Activated naive CD8-positive, alpha-beta T cell (primary cell): ENCODE results near the gene GRIP2.

Source experiments
- H3K27ac Mint-ChIP-seq: one replicate; pipeline ENCODE4 v1.8.0; 2021; ENCODE audit warnings: mixed read lengths
- H3K27me3 Mint-ChIP-seq: one replicate; pipeline ENCODE4 v1.8.0; 2021; ENCODE audit warnings: mixed read lengths
- H3K36me3 Mint-ChIP-seq: one replicate; pipeline ENCODE4 v1.8.0; 2021; ENCODE audit warnings: mixed read lengths
- H3K4me1 Mint-ChIP-seq: one replicate; pipeline ENCODE4 v1.8.0; 2021; ENCODE audit warnings: low read depth, mixed read lengths
- H3K4me3 Mint-ChIP-seq: one replicate; pipeline ENCODE4 v1.8.0; 2021; ENCODE audit warnings: mild to moderate bottlenecking, mixed read lengths
- H3K9me3 Mint-ChIP-seq: one replicate; pipeline ENCODE4 v1.8.0; 2021; ENCODE audit warnings: low read depth, mixed read lengths

Gene GRIP2

DNA sequence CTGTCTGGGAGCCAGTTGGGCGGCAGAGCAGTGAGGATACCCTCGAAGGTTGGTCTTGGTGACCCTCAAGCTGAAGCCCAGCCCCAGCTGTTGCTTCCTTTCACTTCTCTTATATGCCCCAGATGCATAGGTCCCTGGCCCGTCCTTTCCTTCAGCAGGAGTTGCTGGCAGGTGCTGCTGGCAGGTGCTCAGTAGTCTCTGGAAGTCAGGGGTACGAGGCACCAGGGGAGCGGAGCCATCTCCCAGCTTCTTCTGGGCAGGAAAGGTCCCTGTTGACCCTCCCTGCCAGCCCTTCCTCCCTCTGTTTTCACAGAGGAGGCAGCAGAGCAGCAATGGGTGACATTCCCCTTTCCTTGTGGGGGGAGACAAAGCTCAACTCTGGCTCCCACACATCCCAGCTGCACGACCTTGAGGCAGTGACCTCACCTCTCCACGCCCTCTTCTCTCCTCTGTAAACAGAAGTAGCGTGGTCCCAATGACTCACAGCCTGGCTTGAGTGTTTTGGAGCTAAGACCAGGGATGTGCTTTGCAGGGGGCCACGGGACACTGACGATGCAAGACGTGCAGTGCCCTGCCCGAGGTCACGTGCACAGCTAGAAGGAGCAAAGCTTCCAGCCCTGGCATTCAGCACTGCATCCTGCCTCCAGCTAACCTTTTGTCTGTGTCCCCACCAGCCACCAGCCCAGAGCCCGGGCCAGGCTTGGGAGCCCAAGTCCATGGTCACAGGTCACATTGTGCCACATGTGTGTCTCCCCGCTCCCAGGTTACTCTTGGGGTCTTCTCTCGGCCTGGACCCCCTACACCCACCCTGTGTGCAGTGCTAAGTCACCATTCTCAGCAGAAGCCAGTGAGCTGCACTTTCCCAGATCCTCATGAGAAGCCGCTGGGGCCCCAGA lies 88.0 kb downstream of the GRIP2 start:
- peaks cover 14% of the 10 kb centered on the region for H3K36me3 Mint-ChIP-seq
- no peaks in the 10 kb centered on the region for H3K9me3 Mint-ChIP-seq
- H3K27me3 Mint-ChIP-seq, result no peaks in the 10 kb centered on the region
- no peaks in the 10 kb centered on the region for H3K4me1 Mint-ChIP-seq
- H3K4me3 Mint-ChIP-seq, result no peak overlapping the region
- no peak overlapping the region for H3K27ac Mint-ChIP-seq

DNA sequence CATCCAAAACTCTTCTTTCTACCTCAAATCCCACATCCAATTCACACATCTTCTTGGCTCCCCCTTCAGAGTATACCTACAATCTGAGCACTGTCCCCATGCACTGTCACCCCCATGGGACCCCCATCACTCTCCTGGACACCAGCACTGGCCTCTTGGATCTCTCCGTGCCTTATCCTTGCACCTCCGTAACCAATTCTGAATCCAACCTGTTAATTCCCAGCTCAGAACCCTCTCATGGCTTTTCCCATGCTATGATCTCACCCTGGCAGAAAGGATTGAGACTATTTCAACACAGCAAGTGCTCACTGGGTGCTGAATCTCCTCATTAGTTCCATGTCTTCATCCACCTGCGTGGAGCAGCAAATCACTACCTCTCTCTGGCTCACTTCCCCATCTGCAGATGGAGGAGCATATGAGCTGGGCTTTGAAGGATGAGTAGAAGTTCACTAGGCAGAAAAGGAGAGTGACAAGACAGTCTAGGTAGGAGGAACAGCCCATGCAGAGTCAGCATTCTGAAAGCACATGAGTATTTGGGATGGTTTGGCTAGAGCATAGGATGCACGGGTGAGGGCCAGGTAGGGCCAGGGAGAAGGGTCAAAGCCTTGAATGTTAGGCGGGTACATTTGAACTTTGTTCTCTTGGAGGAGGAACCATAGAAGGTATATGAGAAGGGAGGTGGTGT lies 89.1 kb downstream of the GRIP2 start:
- Mint-ChIP-seq H3K4me3 (no peak overlapping the region), H3K27ac (no peak overlapping the region), H3K36me3 (peaks cover 21% of the 10 kb centered on the region), H3K4me1 (no peaks in the 10 kb centered on the region), H3K27me3 (no peaks in the 10 kb centered on the region), H3K9me3 (no peaks in the 10 kb centered on the region)

- Mint-ChIP-seq H3K9me3 (no peaks in the 10 kb centered on the region), H3K4me3 (no peak overlapping the region), H3K36me3 (peaks cover 21% of the 10 kb centered on the region), H3K4me1 (no peaks in the 10 kb centered on the region), H3K27me3 (no peaks in the 10 kb centered on the region), H3K27ac (no peak overlapping the region)
These were observed 89.6 kb downstream of the GRIP2 start for GRCh38 chr3:14450506-14450905.

DNA sequence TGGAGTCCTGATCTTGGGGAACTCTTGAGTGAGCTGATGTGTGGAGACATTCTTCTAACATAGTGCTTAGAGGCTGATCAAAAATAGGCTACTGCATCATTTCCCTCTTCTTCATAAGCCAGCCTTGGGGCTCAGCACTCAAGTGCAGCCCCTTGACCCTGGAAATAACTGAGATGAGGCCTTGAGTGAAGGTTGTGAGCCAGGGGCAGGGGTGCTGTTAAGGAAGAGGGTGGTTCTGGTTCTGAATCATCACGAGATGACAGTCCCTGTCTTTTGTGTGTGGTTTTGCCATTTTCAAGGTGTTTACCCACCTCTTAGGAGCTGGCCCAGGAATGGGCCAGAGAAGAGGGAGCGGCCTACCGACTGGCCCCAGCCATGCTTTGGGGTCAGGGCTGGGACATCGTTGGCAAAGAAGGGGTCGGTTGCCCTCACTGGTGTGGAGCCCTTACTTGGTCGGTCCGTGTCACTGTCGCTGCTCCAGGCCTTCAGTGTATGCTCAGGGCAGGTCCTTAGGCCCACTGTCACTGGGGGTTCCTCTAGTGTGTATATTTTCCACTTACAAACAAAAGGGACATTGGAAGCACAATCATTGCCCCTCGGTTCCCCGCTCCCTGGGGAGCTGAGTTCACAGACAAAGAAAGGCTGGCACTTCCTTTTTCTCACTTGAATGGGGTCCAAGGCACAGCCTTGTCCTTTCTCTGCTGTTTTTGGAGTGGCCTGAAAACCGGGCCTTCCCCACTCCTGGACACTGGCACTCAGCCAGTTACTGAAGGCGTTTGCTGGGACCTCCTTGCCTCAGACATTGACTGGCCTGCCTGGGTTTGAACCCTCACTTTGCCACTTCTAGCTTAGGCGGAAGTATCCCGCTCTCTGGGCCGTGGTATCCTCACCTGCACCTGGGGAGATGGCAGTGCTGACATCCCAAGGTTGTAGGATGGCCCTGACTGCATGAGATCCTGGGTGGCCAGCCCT lies 91.1 kb downstream of the GRIP2 start:
- Mint-ChIP-seq H3K36me3 (peaks cover 24% of the 10 kb centered on the region), H3K4me3 (no peak overlapping the region), H3K27ac (no peak overlapping the region), H3K9me3 (no peaks in the 10 kb centered on the region), H3K27me3 (no peaks in the 10 kb centered on the region), H3K4me1 (no peaks in the 10 kb centered on the region)

GRCh38 chr3:14448063-14448462 lies 92.1 kb downstream of the GRIP2 start:
- H3K27me3 Mint-ChIP-seq, result no peaks in the 10 kb centered on the region
- no peak overlapping the region for H3K4me3 Mint-ChIP-seq
- no peaks in the 10 kb centered on the region for H3K9me3 Mint-ChIP-seq
- no peak overlapping the region for H3K27ac Mint-ChIP-seq
- peaks cover 25% of the 10 kb centered on the region for H3K36me3 Mint-ChIP-seq
- no peaks in the 10 kb centered on the region for H3K4me1 Mint-ChIP-seq

GRCh38 chr3:14446988-14447570 lies 93.1 kb downstream of the GRIP2 start:
- H3K4me1 Mint-ChIP-seq, result no peaks in the 10 kb centered on the region
- no peak overlapping the region for H3K4me3 Mint-ChIP-seq
- no peak overlapping the region for H3K27ac Mint-ChIP-seq
- peaks cover 25% of the 10 kb centered on the region for H3K36me3 Mint-ChIP-seq
- no peaks in the 10 kb centered on the region for H3K9me3 Mint-ChIP-seq
- no peaks in the 10 kb centered on the region for H3K27me3 Mint-ChIP-seq

DNA sequence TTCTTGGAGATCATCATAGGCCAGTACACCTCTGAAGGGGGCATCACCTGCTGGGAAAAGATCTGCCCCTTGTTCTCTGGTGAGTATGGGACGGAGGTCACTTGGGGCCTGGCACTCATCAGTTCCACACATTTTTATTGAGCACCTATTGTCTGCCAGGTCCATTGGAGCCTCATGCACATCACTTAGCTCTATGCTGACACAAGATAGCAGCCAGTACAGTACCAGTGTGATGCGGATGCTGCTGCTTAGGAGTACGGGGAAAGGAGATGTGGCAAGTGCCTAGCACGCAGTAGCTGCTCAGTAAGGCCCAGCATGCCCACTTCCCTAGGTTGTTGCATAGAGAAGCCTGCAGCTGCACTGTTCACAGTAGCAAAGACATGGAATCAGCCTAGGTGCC lies 94.4 kb downstream of the GRIP2 start:
- Mint-ChIP-seq H3K27me3 (no peaks in the 10 kb centered on the region), H3K9me3 (no peaks in the 10 kb centered on the region), H3K36me3 (peaks cover 25% of the 10 kb centered on the region), H3K4me1 (no peaks in the 10 kb centered on the region), H3K4me3 (no peak overlapping the region), H3K27ac (no peak overlapping the region)

- no peaks in the 10 kb centered on the region for H3K9me3 Mint-ChIP-seq
- H3K4me3 Mint-ChIP-seq, result no peak overlapping the region
- no peak overlapping the region for H3K27ac Mint-ChIP-seq
- no peaks in the 10 kb centered on the region for H3K27me3 Mint-ChIP-seq
- peaks cover 25% of the 10 kb centered on the region for H3K36me3 Mint-ChIP-seq
- peaks cover 8% of the 10 kb centered on the region for H3K4me1 Mint-ChIP-seq
These were observed 95.8 kb downstream of the GRIP2 start for GRCh38 chr3:14444380-14444779.

DNA sequence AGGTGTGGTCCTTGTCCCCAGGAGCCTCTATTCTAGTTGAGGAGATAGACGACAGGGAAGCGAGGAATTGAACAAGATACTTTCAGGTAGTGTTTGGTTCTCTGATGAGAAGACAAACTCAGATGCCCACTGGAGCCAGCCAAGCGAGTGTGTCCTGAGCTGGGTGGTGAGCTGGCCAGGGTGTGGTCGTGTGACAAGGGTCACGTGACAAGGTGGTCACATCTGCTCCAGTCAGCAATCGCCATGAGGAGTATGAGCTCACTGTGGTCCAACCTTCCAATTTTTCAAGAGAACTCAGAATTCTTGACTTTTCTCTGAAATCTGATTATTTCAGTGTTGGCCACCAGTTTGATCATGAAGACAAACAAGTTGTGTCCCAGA lies 98.2 kb downstream of the GRIP2 start:
- Mint-ChIP-seq H3K9me3 (no peaks in the 10 kb centered on the region), H3K27me3 (no peaks in the 10 kb centered on the region), H3K36me3 (peaks cover 9% of the 10 kb centered on the region), H3K4me1 (peaks cover 12% of the 10 kb centered on the region), H3K27ac (no peak overlapping the region), H3K4me3 (no peak overlapping the region)

DNA sequence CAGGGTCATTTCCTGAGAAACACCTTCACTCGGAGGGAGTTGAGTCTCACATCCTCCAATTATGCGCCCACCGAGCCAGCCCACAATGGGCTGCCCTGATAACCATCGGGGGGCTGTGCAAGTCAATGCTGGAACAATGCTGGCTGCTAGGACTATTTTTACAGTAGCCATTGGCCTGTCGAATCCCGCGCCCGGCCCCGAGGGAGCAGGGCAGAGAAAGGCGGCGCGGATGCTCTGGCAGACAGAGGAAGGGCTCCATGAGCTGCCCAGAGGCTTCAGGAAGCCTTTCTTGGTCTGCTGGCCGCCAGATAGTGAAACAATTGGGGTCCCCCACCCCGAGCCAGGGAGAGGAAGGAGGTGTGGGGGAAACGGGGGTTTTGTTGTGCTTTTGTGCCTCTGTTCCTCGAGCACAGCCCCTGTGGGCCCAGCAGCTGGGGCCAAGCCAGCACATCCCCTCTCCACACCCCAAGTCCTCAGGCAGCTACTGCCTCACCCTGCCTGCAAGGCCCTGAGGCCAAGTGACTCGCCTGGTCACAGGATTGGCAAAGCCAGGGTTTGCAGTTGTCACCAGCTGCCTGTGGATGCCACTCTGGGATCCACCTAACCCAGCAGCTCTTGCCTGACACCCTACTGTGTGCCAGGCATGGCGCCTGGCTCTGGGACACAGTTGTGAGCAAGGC lies 98.8 kb downstream of the GRIP2 start:
- peaks cover 15% of the 10 kb centered on the region for H3K4me1 Mint-ChIP-seq
- no peak overlapping the region for H3K4me3 Mint-ChIP-seq
- no peak overlapping the region for H3K27ac Mint-ChIP-seq
- no peaks in the 10 kb centered on the region for H3K27me3 Mint-ChIP-seq
- peaks cover 5% of the 10 kb centered on the region for H3K36me3 Mint-ChIP-seq
- H3K9me3 Mint-ChIP-seq, result no peaks in the 10 kb centered on the region

- no peak overlapping the region for H3K4me3 Mint-ChIP-seq
- H3K27me3 Mint-ChIP-seq, result no peaks in the 10 kb centered on the region
- H3K36me3 Mint-ChIP-seq, result peaks cover 3% of the 10 kb centered on the region
- H3K9me3 Mint-ChIP-seq, result no peaks in the 10 kb centered on the region
- no peak overlapping the region for H3K27ac Mint-ChIP-seq
- H3K4me1 Mint-ChIP-seq, result peaks cover 17% of the 10 kb centered on the region
These were observed 99.5 kb downstream of the GRIP2 start for GRCh38 chr3:14440531-14441239.

DNA sequence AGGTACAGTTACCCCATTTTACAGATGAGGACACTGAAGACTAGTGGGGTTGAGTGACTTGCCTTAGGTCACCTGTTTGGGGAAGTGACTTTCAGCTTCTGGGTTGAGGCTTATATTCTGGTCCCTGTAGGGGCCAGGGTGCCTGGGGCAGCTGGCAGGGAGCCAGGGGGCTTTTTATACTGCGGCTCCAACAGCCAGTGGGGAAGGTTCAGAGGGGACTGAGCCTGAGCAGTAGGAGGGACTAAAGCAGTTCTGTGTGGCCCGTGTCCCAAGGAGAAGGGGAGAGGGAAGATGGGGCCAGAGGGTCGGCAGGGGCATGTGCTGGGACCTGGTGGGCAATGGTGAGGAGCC lies 100.0 kb downstream of the GRIP2 start:
- no peak overlapping the region for H3K4me3 Mint-ChIP-seq
- no peaks in the 10 kb centered on the region for H3K9me3 Mint-ChIP-seq
- no peaks in the 10 kb centered on the region for H3K27me3 Mint-ChIP-seq
- peaks cover 3% of the 10 kb centered on the region for H3K36me3 Mint-ChIP-seq
- H3K27ac Mint-ChIP-seq, result peak overlapping the region; percentile 6
- peaks cover 18% of the 10 kb centered on the region for H3K4me1 Mint-ChIP-seq

GRCh38 chr3:14439501-14440167 lies 100.5 kb downstream of the GRIP2 start:
- peak overlapping the region; percentile 6 for H3K27ac Mint-ChIP-seq
- peak overlapping the region; percentile 30 for H3K4me3 Mint-ChIP-seq
- no peaks in the 10 kb centered on the region for H3K9me3 Mint-ChIP-seq
- H3K36me3 Mint-ChIP-seq, result peaks cover 3% of the 10 kb centered on the region
- no peaks in the 10 kb centered on the region for H3K27me3 Mint-ChIP-seq
- peaks cover 21% of the 10 kb centered on the region for H3K4me1 Mint-ChIP-seq
